Measurements from ENCODE around the gene SCTR. TPM values are rescaled to one million over a fixed set of nuclear protein-coding genes. Genes with fewer than 3 reads are reported as not detected.

The SCTR gene
- total and polyA plus RNA-seq, 2 of the 13 experiments (the other 11 are each of a cell fraction or from before 2014, with no cell fraction given), result not detected

DNA sequence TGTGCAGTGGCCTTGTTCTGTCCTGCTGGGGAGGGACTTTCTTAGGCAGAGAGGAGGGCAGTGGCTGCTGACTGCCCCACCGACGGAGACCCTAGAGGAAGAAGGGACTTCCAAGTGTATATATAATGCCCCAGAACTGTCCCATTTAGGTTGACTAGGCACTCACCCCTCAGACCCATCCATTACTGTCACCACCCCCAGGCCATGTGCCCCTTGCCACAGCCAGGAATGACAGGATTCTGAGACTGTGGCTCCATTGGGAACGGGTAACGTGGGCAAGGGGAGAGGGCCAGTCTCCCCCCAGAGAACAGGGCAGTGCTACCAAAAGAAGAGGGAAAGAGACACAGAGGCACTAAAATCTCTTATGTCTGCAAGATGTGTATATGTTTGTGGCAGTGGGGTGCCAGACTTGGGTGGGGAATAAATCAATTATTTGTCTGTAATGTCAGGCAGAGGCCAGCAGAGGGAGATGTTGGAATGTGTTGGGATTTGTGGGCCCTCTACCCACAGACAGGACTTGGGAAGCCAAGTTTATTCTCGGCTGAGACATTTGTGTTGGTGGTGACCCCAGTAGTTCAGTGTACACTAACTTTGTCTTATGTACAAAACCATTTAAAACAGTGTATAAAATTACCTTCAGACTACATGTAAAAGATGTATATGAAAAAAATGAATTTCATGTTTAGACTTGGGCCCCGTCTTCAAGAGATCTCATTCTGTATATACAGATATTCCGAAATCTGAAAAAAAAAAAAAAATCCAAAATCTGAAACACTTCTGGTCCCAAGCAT lies 116.7 kb downstream of the SCTR start (continued):
- no peak for TF ChIP-seq PREB (CRISPR knock-in tag; IDR thresholded peaks at IDR 0.05)
- no peak for TF ChIP-seq MBD4 (IDR thresholded peaks at IDR 0.05; ENCODE audit: borderline replicate concordance, low read length)
- TF ChIP-seq SAP130 (CRISPR knock-in tag; IDR thresholded peaks at IDR 0.05; ENCODE audit: low read depth), result 0 out of 2 replicates have a peak, but pooled peaks have one; percentile 7
- TF ChIP-seq, protein P1, sequence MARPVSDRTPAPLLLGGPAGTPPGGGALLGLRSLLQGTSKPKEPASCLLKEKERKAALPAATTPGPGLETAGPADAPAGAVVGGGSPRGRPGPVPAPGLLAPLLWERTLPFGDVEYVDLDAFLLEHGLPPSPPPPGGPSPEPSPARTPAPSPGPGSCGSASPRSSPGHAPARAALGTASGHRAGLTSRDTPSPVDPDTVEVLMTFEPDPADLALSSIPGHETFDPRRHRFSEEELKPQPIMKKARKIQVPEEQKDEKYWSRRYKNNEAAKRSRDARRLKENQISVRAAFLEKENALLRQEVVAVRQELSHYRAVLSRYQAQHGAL (CRISPR knock-in tag; IDR thresholded peaks at IDR 0.05; ENCODE audit: not compliant biosample characterization), result no peak
- no peak for TF ChIP-seq ZNF256 (CRISPR knock-in tag; conservative IDR thresholded peaks at IDR 0.05)
- TF ChIP-seq KLF9 (CRISPR knock-in tag; IDR thresholded peaks at IDR 0.05; ENCODE audit: low read depth), result no peak
- peak; percentile 28; the same call in 1 of the 2 replicates for TF ChIP-seq SMYD3 (CRISPR knock-in tag; IDR thresholded peaks at IDR 0.05)
- no peak for TF ChIP-seq MTERF4 (CRISPR knock-in tag; IDR thresholded peaks at IDR 0.05)
- 0 out of 2 replicates have a peak, but pooled peaks have one; percentile 6 for TF ChIP-seq ELF1 (CRISPR knock-in tag; IDR thresholded peaks at IDR 0.05)
- TF ChIP-seq AHR (CRISPR knock-in tag; IDR thresholded peaks at IDR 0.05), result no peak
- TF ChIP-seq ZNF740 (CRISPR knock-in tag; IDR thresholded peaks at IDR 0.05), result no peak
- TF ChIP-seq ZHX2 (IDR thresholded peaks at IDR 0.05; ENCODE audit: low read depth), result no peak
- TF ChIP-seq ZHX2 (CRISPR knock-in tag; IDR thresholded peaks at IDR 0.05; ENCODE audit: borderline replicate concordance), result no peak
- TF ChIP-seq ZNF792 (CRISPR knock-in tag; IDR thresholded peaks at IDR 0.05), result no peak
- TF ChIP-seq, protein P2, sequence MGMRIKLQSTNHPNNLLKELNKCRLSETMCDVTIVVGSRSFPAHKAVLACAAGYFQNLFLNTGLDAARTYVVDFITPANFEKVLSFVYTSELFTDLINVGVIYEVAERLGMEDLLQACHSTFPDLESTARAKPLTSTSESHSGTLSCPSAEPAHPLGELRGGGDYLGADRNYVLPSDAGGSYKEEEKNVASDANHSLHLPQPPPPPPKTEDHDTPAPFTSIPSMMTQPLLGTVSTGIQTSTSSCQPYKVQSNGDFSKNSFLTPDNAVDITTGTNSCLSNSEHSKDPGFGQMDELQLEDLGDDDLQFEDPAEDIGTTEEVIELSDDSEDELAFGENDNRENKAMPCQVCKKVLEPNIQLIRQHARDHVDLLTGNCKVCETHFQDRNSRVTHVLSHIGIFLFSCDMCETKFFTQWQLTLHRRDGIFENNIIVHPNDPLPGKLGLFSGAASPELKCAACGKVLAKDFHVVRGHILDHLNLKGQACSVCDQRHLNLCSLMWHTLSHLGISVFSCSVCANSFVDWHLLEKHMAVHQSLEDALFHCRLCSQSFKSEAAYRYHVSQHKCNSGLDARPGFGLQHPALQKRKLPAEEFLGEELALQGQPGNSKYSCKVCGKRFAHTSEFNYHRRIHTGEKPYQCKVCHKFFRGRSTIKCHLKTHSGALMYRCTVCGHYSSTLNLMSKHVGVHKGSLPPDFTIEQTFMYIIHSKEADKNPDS (CRISPR knock-in tag; IDR thresholded peaks at IDR 0.05), result no peak
- no peak for TF ChIP-seq KDM1A (CRISPR knock-in tag; IDR thresholded peaks at IDR 0.05)
- TF ChIP-seq FOXA3 (CRISPR knock-in tag; IDR thresholded peaks at IDR 0.05), result peak; percentile 17; the same call in 1 of the 2 replicates
- TF ChIP-seq AGO2 (optimal IDR thresholded peaks at IDR 0.05; ENCODE audit: low read depth, low read length), result no peak
- no peak for TF ChIP-seq ZNF615 (CRISPR knock-in tag; IDR thresholded peaks at IDR 0.05; ENCODE audit: borderline replicate concordance)
